ENCODE results near the gene IQSEC1. TPM values are rescaled to one million over a fixed set of nuclear protein-coding genes. Genes with fewer than 3 reads are reported as not detected.

The IQSEC1 gene
- total and polyA plus RNA-seq, 2 donors (not counting 1 experiment from before 2014, with no cell fraction given): 4.3 to 18.2 TPM

DNA sequence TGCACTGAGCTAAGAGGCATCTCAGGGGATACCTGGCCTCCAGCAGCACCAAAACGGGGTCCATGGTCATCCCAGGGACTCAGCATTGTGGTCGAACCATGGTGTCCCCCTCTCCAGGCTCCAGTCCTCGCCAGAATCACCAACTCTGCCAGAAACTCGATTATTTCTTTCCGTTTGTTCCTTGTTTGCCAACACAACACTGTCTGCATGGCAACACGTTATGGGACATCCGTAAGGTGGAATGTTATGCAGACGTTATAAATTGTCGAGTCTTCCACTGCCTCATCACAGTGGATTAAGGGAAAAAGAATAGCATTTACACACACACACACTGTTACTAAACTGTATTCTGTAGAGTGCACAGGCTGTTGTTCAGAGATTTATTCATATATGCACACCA lies 179.4 kb downstream of the IQSEC1 start:
- no peaks in the 10 kb centered on the region for H4K20me1 ChIP-seq (ENCODE audit: control insufficient read depth, extremely low read depth, insufficient read depth, low read length)
- no peak for DNase-seq (ENCODE audit: low read depth in 2 of 2)
- H3K9me3 ChIP-seq (ENCODE audit: control insufficient read depth, insufficient read depth, low read depth, low read length): no peaks in the 10 kb centered on the region
- no peaks in the 10 kb centered on the region for H3K36me3 ChIP-seq (ENCODE audit: control insufficient read depth, insufficient read depth, low read length)
- H3K4me3 ChIP-seq (replicated peaks in 1 of 4; ENCODE audit: control extremely low read depth in 1 of 4, insufficient read depth in 1 of 4, low read depth in 3 of 4, low read length in 4 of 4): no peak overlapping the region
- TF ChIP-seq EZH2 (IDR thresholded peaks at IDR 0.05; ENCODE audit: low read length, missing control alignments) (no peak), CTCF (conservative IDR thresholded peaks at IDR 0.05 in 1 of 2, IDR thresholded peaks at IDR 0.05 in 1 of 2; ENCODE audit: low read depth in 1 of 2, low read length in 2 of 2) (no peak)
- H3K4me2 ChIP-seq (ENCODE audit: extremely low read depth, insufficient read depth, low read length): no peak overlapping the region
- H3K79me2 ChIP-seq (ENCODE audit: control insufficient read depth, insufficient read depth, low read length): no peaks in the 10 kb centered on the region
- H3K4me1 ChIP-seq (ENCODE audit: control insufficient read depth, extremely low read depth, insufficient read depth, low read length): no peaks in the 10 kb centered on the region
- peaks cover 7% of the 10 kb centered on the region for H3K27me3 ChIP-seq (ENCODE audit: control insufficient read depth, insufficient read depth, low read length)
- H2AFZ ChIP-seq (ENCODE audit: low read length): no peak overlapping the region
- H3K9ac ChIP-seq (ENCODE audit: insufficient read depth, low read length): no peak overlapping the region
- H3K27ac ChIP-seq (ENCODE audit: insufficient read depth, low read length): no peak overlapping the region

DNA sequence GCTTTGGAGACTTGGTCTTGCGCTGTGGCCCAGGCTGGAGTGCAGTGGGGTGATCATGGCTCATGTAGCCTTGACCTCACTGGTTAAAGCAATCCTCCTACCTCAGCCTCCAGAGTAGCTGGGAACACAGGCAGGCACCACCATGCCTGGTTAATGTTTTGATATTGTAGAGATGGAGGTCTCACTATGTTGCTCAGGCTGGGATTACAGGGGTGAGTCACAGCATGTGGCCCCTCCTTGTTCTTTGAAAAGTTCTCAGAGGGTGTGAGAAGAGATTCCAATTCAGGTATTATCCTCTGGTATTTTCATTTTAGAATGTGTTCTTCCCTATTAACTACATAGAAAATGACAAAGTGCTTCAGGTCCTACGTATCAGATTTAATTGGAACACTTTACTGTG lies 180.0 kb downstream of the IQSEC1 start:
- Histone ChIP-seq H3K27me3 (ENCODE audit: control insufficient read depth, insufficient read depth, low read length) (peaks cover 7% of the 10 kb centered on the region), H3K4me2 (ENCODE audit: extremely low read depth, insufficient read depth, low read length) (no peak overlapping the region), H3K36me3 (ENCODE audit: control insufficient read depth, insufficient read depth, low read length) (no peaks in the 10 kb centered on the region), H3K27ac (ENCODE audit: insufficient read depth, low read length) (no peak overlapping the region), H3K9me3 (ENCODE audit: control insufficient read depth, insufficient read depth, low read depth, low read length) (no peaks in the 10 kb centered on the region), H3K79me2 (ENCODE audit: control insufficient read depth, insufficient read depth, low read length) (no peaks in the 10 kb centered on the region), H4K20me1 (ENCODE audit: control insufficient read depth, extremely low read depth, insufficient read depth, low read length) (no peaks in the 10 kb centered on the region), H3K4me3 (replicated peaks in 1 of 4; ENCODE audit: control extremely low read depth in 1 of 4, insufficient read depth in 1 of 4, low read depth in 3 of 4, low read length in 4 of 4) (no peak overlapping the region), H2AFZ (ENCODE audit: low read length) (no peak overlapping the region), H3K4me1 (ENCODE audit: control insufficient read depth, extremely low read depth, insufficient read depth, low read length) (no peaks in the 10 kb centered on the region), H3K9ac (ENCODE audit: insufficient read depth, low read length) (no peak overlapping the region)
- TF ChIP-seq EZH2 (IDR thresholded peaks at IDR 0.05; ENCODE audit: low read length, missing control alignments) (no peak), CTCF (conservative IDR thresholded peaks at IDR 0.05 in 1 of 2, IDR thresholded peaks at IDR 0.05 in 1 of 2; ENCODE audit: low read depth in 1 of 2, low read length in 2 of 2) (no peak)
- DNase-seq (ENCODE audit: low read depth in 2 of 2): no peak

DNA sequence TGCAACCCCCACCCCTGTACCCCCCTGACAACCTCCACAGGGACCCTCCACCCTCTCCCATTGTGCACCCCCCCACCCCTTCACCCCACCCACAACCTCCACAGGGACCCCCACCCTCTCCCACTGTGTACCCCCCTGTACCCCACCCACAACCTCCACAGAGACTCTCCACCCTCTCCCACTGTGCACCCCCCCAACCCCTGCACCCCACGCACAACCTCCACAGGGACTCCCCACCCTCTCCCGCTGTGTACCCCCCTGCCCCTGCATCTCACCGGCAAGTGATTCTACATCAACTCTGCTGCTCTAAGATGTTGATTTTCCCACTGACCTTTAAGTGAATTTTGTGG lies 180.4 kb downstream of the IQSEC1 start:
- no peak overlapping the region for H3K4me2 ChIP-seq (ENCODE audit: extremely low read depth, insufficient read depth, low read length)
- no peak overlapping the region for H2AFZ ChIP-seq (ENCODE audit: low read length)
- H3K36me3 ChIP-seq (ENCODE audit: control insufficient read depth, insufficient read depth, low read length): no peaks in the 10 kb centered on the region
- no peak overlapping the region for H3K9ac ChIP-seq (ENCODE audit: insufficient read depth, low read length)
- H3K27me3 ChIP-seq (ENCODE audit: control insufficient read depth, insufficient read depth, low read length): peaks cover 7% of the 10 kb centered on the region
- H3K4me3 ChIP-seq (replicated peaks in 1 of 4; ENCODE audit: control extremely low read depth in 1 of 4, insufficient read depth in 1 of 4, low read depth in 3 of 4, low read length in 4 of 4): no peak overlapping the region
- H3K9me3 ChIP-seq (ENCODE audit: control insufficient read depth, insufficient read depth, low read depth, low read length): no peaks in the 10 kb centered on the region
- H3K27ac ChIP-seq (ENCODE audit: insufficient read depth, low read length): no peak overlapping the region
- H3K4me1 ChIP-seq (ENCODE audit: control insufficient read depth, extremely low read depth, insufficient read depth, low read length): no peaks in the 10 kb centered on the region
- H4K20me1 ChIP-seq (ENCODE audit: control insufficient read depth, extremely low read depth, insufficient read depth, low read length): no peaks in the 10 kb centered on the region
- no peak for DNase-seq (ENCODE audit: low read depth in 2 of 2)
- TF ChIP-seq CTCF (conservative IDR thresholded peaks at IDR 0.05 in 1 of 2, IDR thresholded peaks at IDR 0.05 in 1 of 2; ENCODE audit: low read depth in 1 of 2, low read length in 2 of 2): no peak
- TF ChIP-seq EZH2 (IDR thresholded peaks at IDR 0.05; ENCODE audit: low read length, missing control alignments): no peak
- H3K79me2 ChIP-seq (ENCODE audit: control insufficient read depth, insufficient read depth, low read length): no peaks in the 10 kb centered on the region
